Nephron (organoid): ENCODE data around the gene NPRL2.

Source experiments
- H3K27ac Mint-ChIP-seq, 3 experiments: 2 replicates each; pipeline ENCODE4 v1.8.0; 2020; ENCODE audit warnings: mixed read lengths in 3 of 3, mild to moderate bottlenecking in 2 of 3, moderate library complexity in 1 of 3
- H3K27me3 Mint-ChIP-seq: 2 replicates; pipeline ENCODE4 v1.8.0; 2021; ENCODE audit warnings: low read depth, mild to moderate bottlenecking, moderate library complexity, mixed read lengths
- H3K36me3 Mint-ChIP-seq: 2 replicates; pipeline ENCODE4 v1.8.0; 2020; ENCODE audit warnings: low read depth, mixed read lengths
- H3K4me1 Mint-ChIP-seq: 2 replicates; pipeline ENCODE4 v1.8.0; 2020; ENCODE audit warnings: mixed read lengths
- H3K4me3 Mint-ChIP-seq, 3 experiments: 2 replicates each; pipeline ENCODE4 v1.8.0; 2020; ENCODE audit warnings: mild to moderate bottlenecking in 3 of 3, mixed read lengths in 3 of 3, moderate library complexity in 2 of 3
- H3K9me3 Mint-ChIP-seq: 2 replicates; pipeline ENCODE4 v1.8.0; 2020; ENCODE audit warnings: mixed read lengths
- CTCF ChIP-seq, 3 experiments: fragments of 200-600 bp; sonication (generic); IDR thresholded peaks; one replicate each; pipeline ENCODE4 v1.5.0; 2021; ENCODE audit warnings: antibody characterized with exemption in 3 of 3; ENCODE audit not compliant: unreplicated experiment in 3 of 3

NPRL2 gene

DNA sequence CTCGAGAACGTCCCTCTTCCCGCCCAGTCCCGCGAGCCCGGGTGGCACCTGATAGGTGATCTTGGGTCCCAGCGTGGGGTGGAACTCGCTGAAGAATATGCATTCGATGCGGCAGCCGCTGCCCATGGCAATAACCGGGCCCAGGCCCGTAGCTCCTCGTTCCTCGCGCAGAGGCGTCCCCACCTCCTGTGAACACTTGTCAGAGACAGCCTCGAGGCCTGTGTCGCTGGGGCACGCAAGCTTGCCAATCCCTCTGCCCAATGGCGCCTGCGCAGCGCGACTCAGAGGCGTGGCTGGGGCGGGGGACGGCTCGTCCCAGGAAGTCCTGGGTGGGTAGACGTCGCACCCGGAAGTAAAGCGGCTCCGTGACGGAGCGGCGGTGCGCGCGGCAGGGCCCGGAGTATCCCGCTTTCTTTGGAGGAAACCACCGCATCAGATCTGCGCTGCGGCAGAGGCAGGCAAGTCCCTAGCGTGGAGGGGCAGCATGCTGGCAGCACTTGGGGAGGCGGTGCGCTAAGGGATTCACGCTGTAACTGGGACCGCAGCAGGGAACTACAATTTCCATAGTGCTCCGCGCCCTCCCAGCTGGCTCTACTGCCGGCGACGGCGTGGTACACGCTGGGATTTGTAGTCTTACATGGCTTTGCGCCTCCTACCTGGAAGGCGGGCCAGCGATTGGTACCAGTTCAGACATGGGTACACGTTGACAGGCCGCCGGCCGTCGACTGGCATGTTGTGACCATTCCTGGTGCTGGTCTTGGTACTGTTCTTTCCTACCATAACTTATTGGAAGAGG, at the start of gene NPRL2, which contains the start of gene CYB561D2:
Gene NPRL2, minus strand, starts transcription at position 249 of the 796 bp plus-strand sequence. Its CDS starts 123 bp downstream, at position 126.
Gene CYB561D2, plus strand, starts transcription at position 336 of the 796 bp plus-strand sequence. CDS start 572 bp downstream, outside the sequence.
- Mint-ChIP-seq H3K27ac (peak within 1 kb of the TSS; percentile 93 to 99 (median 97)), H3K4me3 (peak within 1 kb of the TSS; percentile 96 to 97 (median 97)), H3K36me3 (peaks cover 14% of the 10 kb centered on the region), H3K4me1 (peaks cover 28% of the 10 kb centered on the region), H3K9me3 (no peaks in the 10 kb centered on the region), H3K27me3 (peaks cover 1% of the 10 kb centered on the region)
- no peak for TF ChIP-seq CTCF (IDR thresholded peaks at IDR 0.05; ENCODE audit: unreplicated experiment in 3 of 3)

- Mint-ChIP-seq H3K27ac (no peak overlapping the region), H3K27me3 (peaks cover 12% of the 10 kb centered on the region), H3K4me1 (peaks cover 5% of the 10 kb centered on the region), H3K4me3 (no peak overlapping the region), H3K9me3 (no peaks in the 10 kb centered on the region), H3K36me3 (no peaks in the 10 kb centered on the region)
- no peak for TF ChIP-seq CTCF (IDR thresholded peaks at IDR 0.05; ENCODE audit: unreplicated experiment in 3 of 3)
Observed at GRCh38 chr3:50396502-50396901, 45.9 kb upstream of the NPRL2 start.

DNA sequence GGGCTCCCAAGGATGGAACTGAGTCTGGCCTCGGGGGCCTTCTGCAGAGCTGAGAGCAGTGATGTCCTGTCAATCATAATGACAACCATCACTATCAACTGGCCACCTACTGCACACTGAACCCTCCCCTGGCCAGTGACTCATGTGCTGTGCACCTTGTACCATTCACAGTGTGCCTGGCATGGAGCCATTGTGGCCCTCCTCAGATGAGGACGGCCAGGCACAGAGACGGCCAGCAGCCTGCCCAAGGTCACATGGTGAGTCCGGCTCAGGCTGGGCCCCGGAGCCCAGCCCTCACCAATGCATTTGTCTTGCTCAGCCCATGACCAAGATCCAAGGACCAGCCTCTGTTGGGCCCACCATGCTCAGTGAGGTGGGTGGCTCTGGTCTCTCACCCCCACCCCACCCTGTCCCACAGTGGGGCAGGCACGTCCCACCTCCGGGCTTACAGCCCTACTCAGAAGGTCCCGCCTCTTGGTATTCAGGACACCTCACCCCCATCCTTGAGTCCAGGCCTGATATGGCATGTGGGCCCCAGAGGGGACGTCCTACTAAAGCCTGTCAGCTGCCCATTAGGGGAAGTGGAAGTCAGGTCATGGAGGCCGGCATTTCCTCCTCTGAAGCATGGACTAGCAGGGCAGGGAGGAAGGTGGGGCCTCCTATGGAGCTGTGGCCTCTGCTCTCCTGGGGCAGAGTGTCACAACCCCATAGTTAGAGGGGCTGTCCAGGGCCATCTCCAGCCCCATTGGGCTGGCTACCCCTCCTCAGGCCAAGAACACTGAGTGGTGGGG, 44.7 kb upstream of the NPRL2 start:
- Mint-ChIP-seq H3K27me3 (peaks cover 15% of the 10 kb centered on the region), H3K4me3 (no peak overlapping the region), H3K4me1 (peaks cover 10% of the 10 kb centered on the region), H3K27ac (no peak overlapping the region), H3K36me3 (no peaks in the 10 kb centered on the region), H3K9me3 (no peaks in the 10 kb centered on the region)
- TF ChIP-seq CTCF (IDR thresholded peaks at IDR 0.05; ENCODE audit: unreplicated experiment in 3 of 3): no peak

DNA sequence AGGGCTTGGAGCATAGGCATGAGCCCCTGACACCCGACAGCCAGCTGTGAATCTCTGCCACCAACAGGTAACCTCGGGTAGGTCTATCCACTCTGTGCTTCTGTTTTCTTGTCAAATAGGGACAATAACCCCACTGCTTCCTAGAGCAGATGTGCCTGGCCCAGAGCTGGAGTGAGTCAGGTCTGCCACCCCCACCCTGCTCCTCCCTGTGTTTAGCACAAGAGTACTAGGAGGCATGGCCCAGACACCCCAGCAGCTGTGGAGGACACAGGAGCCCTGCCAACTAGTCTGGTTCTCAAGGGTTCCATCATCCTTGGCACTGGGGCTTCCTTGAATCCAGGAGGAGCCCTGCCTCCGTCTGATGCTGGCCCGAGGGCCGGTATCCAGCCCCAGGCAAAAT, 42.5 kb upstream of the NPRL2 start:
- Mint-ChIP-seq H3K27ac (no peak overlapping the region), H3K4me3 (no peak overlapping the region), H3K27me3 (peaks cover 10% of the 10 kb centered on the region), H3K9me3 (no peaks in the 10 kb centered on the region), H3K36me3 (no peaks in the 10 kb centered on the region), H3K4me1 (peaks cover 13% of the 10 kb centered on the region)
- TF ChIP-seq CTCF (IDR thresholded peaks at IDR 0.05; ENCODE audit: unreplicated experiment in 3 of 3): no peak

GRCh38 chr3:50392101-50392715, 41.6 kb upstream of the NPRL2 start:
- no peak for TF ChIP-seq CTCF (IDR thresholded peaks at IDR 0.05; ENCODE audit: unreplicated experiment in 3 of 3)
- H3K4me1 Mint-ChIP-seq: peaks cover 13% of the 10 kb centered on the region
- peak overlapping the region in 2 of 3 experiments; percentile 27 to 31 for H3K27ac Mint-ChIP-seq
- H3K27me3 Mint-ChIP-seq: peaks cover 10% of the 10 kb centered on the region
- no peak overlapping the region for H3K4me3 Mint-ChIP-seq
- no peaks in the 10 kb centered on the region for H3K36me3 Mint-ChIP-seq
- H3K9me3 Mint-ChIP-seq: no peaks in the 10 kb centered on the region
